Spleen (tissue), 11 donors: Measurements from ENCODE around the gene RAB27A. TPM values are rescaled to one million over a fixed set of nuclear protein-coding genes. Genes with fewer than 3 reads are reported as not detected.

Source experiments
- DNase-seq: peaks from one replicate; pipeline ENCODE4 v3.0.0-alpha.2; 2020
- H3K27ac ChIP-seq, 8 donors: fragments of 200-600 bp; sonication (generic) in 7 of 8; 1 replicate in 4 of 8; 2 replicates in 4 of 8; pipeline versions ENCODE4 v1.5.0 to v1.8.0; 2016 to 2021; ENCODE audit warnings: inconsistent platforms in 4 of 8, mild to moderate bottlenecking in 4 of 8, moderate library complexity in 1 of 8
- H3K27me3 ChIP-seq, 7 donors: fragments of 200-600 bp; sonication (generic) in 6 of 7; replicated peaks in 1 of 7; 1 replicate in 4 of 7; 2 replicates in 3 of 7; pipeline versions ENCODE4 v1.5.0 to v1.8.0; 2016 to 2021; ENCODE audit warnings: inconsistent platforms in 3 of 7, mild to moderate bottlenecking in 1 of 7
- H3K36me3 ChIP-seq, 6 donors: fragments of 200-600 bp; sonication (generic) in 5 of 6; 1 replicate in 4 of 6; 2 replicates in 2 of 6; pipeline versions ENCODE4 v1.5.0 to v1.8.0; 2016 to 2021; ENCODE audit warnings: inconsistent platforms in 2 of 6
- H3K4me1 ChIP-seq, 6 donors: fragments of 200-600 bp; sonication (generic) in 5 of 6; 1 replicate in 3 of 6; 2 replicates in 3 of 6; pipeline versions ENCODE4 v1.5.0 to v1.8.0; 2016 to 2021; ENCODE audit warnings: inconsistent platforms in 3 of 6
- H3K4me3 ChIP-seq, 8 donors: fragments of 200-600 bp; sonication (generic) in 7 of 8; 1 replicate in 4 of 8; 2 replicates in 4 of 8; pipeline versions ENCODE4 v1.5.0 to v1.8.0; 2016 to 2021; ENCODE audit warnings: inconsistent platforms in 4 of 8, mild to moderate bottlenecking in 4 of 8, moderate library complexity in 2 of 8
- H3K9me3 ChIP-seq, 8 donors: fragments of 200-600 bp; sonication (generic) in 7 of 8; 1 replicate in 4 of 8; 2 replicates in 4 of 8; pipeline versions ENCODE4 v1.5.0 to v1.8.0; 2016 to 2021; ENCODE audit warnings: inconsistent platforms in 4 of 8
- POLR2A ChIP-seq, 3 donors: fragments of 450-650 bp; IDR thresholded peaks; one replicate each; pipeline ENCODE4 v1.5.1; 2017; ENCODE audit warnings: antibody characterized with exemption in 3 of 3, mild to moderate bottlenecking in 1 of 3
- POLR2AphosphoS5 ChIP-seq, 3 donors: sonication (generic); formaldehyde crosslinking; IDR thresholded peaks; one replicate each; pipeline ENCODE4 v1.5.1; 2017; ENCODE audit warnings: antibody characterized with exemption in 3 of 3
- WGBS, 5 donors: extraction: QIAGEN DNeasy Blood & Tissue Kit in 3 of 5; methylation state at CpG; one replicate each; pipeline versions ENCODE4 v1.1.5 to v1.1.7; 2013 to 2018; 5-methylcytosine and 5-hydroxymethylcytosine counted together
- intact Hi-C: fragments of 100-400 bp; cut with DNase I; formaldehyde crosslinking; loops from one replicate; pipeline ENCODE4 v1.15.0; 2023; ENCODE audit warnings: low total_unique reads
- polyA plus RNA-seq, 3 donors: library from polyadenylated mRNA; stranded (reverse); fragments of 200-250 nt; gene quantifications; one replicate each; pipeline ENCODE4 v1.2.1, GENCODE V29; 2013
- total RNA-seq, 7 donors: library from RNA; depleted of rRNA in 3 of 7; stranded (reverse); fragments of >200 nt in 3 of 7; fragmentation: NEBNext Ultra II Directional in 4 of 7; extraction: Animal tissue kit (Norgen Biotek cat#: 25700) in 4 of 7; gene quantifications; one replicate each; pipeline versions ENCODE4 v1.1.0 to v1.2.1, GENCODE V29; 2016 to 2021
- TF ChIP-seq, protein P1 (sequence below), 11 experiments: fragments of 200-600 bp in 7 of 11; fragments of 450-650 bp in 4 of 11; sonication (generic) in 4 of 11; IDR thresholded peaks in 8 of 11; conservative IDR thresholded peaks in 3 of 11; 1 replicate in 7 of 11; 2 replicates in 4 of 11; pipeline versions ENCODE4 v1.4.0 to v1.8.0; 2016 to 2021; ENCODE audit warnings: antibody characterized with exemption in 11 of 11, inconsistent platforms in 4 of 11, mild to moderate bottlenecking in 1 of 11
- donor health status: healthy with polysubstance abuse.
- donor health status: DM: no; HTN: no; CAD: no; lungs with moderate emphysema.
- donor health status: DM: no; HTN: no; CAD: no.
- donor health status: Bipolar disorder and iron deficiency.
- donor health status: healthy.
- donor health status: DM: no; HTN: no; CAD: no.
- donor health status: DM: yes; HTN: yes; CAD: no.

RAB27A gene
- total and polyA plus RNA-seq, 10 donors = 9.4 to 72.0 (median 36.5) TPM

DNA sequence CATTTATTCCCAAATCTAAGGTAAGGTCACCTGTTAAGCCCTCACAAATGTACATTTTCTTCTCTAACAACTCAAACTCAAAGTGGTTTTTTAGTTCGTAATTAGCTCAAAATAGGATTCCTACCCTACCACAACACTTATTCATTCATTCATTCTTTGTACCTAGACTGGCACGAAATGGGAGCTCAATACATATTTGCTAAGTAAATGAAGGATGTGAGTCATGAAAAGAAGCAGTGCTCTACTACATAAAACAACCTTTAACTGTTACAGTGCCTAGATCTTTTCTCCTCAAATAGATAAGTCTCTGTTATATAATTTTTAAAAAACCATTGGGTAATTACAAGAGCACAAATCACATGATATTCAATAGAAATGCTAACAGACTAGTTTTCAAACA lies 105.9 kb downstream of the RAB27A start:
- Histone ChIP-seq H3K9me3 (no peaks in the 10 kb centered on the region), H3K27ac (no peak overlapping the region), H3K4me3 (no peak overlapping the region), H3K27me3 (no peaks in the 10 kb centered on the region), H3K4me1 (peaks cover 0 to 27% (median 6%) of the 10 kb centered on the region in 6 donors), H3K36me3 (peaks cover 0 to 100% (median 69%) of the 10 kb centered on the region in 6 donors)
- TF ChIP-seq POLR2AphosphoS5 (IDR thresholded peaks at IDR 0.05) (no peak), POLR2A (IDR thresholded peaks at IDR 0.05) (no peak)
- TF ChIP-seq, protein P1, sequence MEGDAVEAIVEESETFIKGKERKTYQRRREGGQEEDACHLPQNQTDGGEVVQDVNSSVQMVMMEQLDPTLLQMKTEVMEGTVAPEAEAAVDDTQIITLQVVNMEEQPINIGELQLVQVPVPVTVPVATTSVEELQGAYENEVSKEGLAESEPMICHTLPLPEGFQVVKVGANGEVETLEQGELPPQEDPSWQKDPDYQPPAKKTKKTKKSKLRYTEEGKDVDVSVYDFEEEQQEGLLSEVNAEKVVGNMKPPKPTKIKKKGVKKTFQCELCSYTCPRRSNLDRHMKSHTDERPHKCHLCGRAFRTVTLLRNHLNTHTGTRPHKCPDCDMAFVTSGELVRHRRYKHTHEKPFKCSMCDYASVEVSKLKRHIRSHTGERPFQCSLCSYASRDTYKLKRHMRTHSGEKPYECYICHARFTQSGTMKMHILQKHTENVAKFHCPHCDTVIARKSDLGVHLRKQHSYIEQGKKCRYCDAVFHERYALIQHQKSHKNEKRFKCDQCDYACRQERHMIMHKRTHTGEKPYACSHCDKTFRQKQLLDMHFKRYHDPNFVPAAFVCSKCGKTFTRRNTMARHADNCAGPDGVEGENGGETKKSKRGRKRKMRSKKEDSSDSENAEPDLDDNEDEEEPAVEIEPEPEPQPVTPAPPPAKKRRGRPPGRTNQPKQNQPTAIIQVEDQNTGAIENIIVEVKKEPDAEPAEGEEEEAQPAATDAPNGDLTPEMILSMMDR (IDR thresholded peaks at IDR 0.05 in 8 of 11, conservative IDR thresholded peaks at IDR 0.05 in 3 of 11) = no peak
- WGBS, 5 donors = 84 to 95% (median 89%) methylated on average over 2 of the region's 2 CpGs
- DNase-seq = no peak
- intact Hi-C loops = no loop called here

DNA sequence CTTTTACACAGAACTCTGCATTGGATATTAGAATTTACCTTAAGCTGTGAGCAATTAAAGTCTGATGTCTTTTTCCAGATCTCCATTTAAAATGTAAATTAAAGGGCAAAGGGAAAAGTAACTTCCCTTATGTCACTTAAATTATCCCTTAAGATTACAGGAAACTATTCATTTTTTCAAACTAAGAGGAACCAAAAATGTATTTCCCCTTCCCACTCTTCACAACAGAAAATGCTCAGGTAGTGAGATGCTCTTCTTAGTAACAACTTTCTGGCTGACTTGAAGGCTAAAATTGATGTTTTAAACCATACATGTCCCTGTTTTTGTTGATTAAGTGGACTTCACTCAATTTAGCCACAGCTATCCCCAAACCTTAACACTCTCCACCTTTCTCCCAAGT lies 110.5 kb downstream of the RAB27A start:
- peaks cover 0 to 86% (median 56%) of the 10 kb centered on the region in 6 donors for H3K36me3 ChIP-seq
- H3K9me3 ChIP-seq = no peaks in the 10 kb centered on the region
- no peak overlapping the region for H3K27ac ChIP-seq
- H3K27me3 ChIP-seq = no peaks in the 10 kb centered on the region
- H3K4me1 ChIP-seq = no peaks in the 10 kb centered on the region
- TF ChIP-seq POLR2A (IDR thresholded peaks at IDR 0.05) = no peak
- TF ChIP-seq, protein P1 (IDR thresholded peaks at IDR 0.05 in 8 of 11, conservative IDR thresholded peaks at IDR 0.05 in 3 of 11) = no peak
- no peak for TF ChIP-seq POLR2AphosphoS5 (IDR thresholded peaks at IDR 0.05)
- intact Hi-C loops = no loop called here
- H3K4me3 ChIP-seq = no peak overlapping the region
- DNase-seq = no peak

DNA sequence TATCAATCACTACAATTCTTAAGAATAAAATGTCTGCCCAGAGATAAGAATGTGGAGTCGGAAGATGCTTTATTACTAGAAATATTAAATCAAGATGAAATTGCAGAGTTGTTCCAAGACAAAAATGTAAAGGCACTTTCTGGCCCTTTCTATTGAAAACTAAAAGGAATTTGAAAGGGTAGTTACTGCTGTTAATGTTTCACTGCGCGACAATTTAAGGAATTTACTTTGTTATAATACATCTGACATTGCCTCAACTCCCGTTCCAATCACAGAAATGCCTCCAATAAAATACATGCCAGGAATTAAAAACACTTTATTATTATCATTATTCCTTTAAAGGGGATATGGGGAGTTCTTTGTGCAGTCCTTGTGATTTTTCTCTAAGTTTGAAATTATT lies 119.3 kb downstream of the RAB27A start:
- no peak overlapping the region for H3K27ac ChIP-seq
- no peak for DNase-seq
- no peaks in the 10 kb centered on the region for H3K9me3 ChIP-seq
- H3K27me3 ChIP-seq = no peaks in the 10 kb centered on the region
- H3K4me1 ChIP-seq = no peaks in the 10 kb centered on the region
- H3K36me3 ChIP-seq = peaks cover 0 to 13% (median 0%) of the 10 kb centered on the region in 6 donors
- TF ChIP-seq POLR2AphosphoS5 (IDR thresholded peaks at IDR 0.05) = no peak
- TF ChIP-seq, protein P1 (IDR thresholded peaks at IDR 0.05 in 8 of 11, conservative IDR thresholded peaks at IDR 0.05 in 3 of 11) = no peak
- TF ChIP-seq POLR2A (IDR thresholded peaks at IDR 0.05) = no peak
- H3K4me3 ChIP-seq = no peak overlapping the region
- WGBS, 5 donors = 60 to 86% (median 80%) methylated on average over 4 of the region's 4 CpGs
- intact Hi-C loops = no loop called here

DNA sequence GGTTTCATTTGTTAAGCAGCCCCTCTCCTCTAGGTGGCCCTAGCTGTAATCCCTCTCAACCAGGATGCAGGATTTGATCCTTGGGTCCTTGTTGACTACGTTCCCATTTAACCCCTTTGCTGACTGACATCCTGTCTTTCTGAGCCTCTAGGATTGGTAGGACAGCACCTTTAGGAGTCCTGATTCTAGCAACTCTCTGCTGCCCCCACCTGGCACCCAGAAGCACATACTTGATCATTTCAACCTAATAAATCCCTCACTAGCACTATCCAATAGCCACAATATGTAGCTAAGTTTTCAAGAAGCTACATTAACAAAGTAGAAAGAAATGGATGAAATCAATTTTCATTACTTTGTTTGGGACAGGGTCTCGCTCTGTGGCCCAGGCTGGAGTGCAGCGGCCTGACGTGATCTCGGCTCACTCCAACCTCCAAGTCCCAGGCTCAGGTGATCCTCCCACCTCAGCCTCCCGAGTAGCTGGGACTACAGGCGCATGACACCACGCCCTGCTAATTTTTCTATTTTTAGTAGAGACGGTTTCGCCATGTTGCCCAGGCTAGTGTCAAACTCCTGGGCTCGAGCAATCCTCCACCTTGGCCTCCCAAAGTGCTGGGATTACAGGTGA lies 121.2 kb downstream of the RAB27A start:
- peak; percentile 75 for DNase-seq
- Histone ChIP-seq H3K4me1 (no peaks in the 10 kb centered on the region), H3K4me3 (no peak overlapping the region), H3K27me3 (no peaks in the 10 kb centered on the region), H3K9me3 (no peaks in the 10 kb centered on the region), H3K36me3 (no peaks in the 10 kb centered on the region), H3K27ac (no peak overlapping the region)
- WGBS, 5 donors = 67 to 79% (median 71%) methylated on average over 11 of the region's 11 CpGs
- no peak for TF ChIP-seq POLR2AphosphoS5 (IDR thresholded peaks at IDR 0.05)
- TF ChIP-seq, protein P1 (IDR thresholded peaks at IDR 0.05 in 8 of 11, conservative IDR thresholded peaks at IDR 0.05 in 3 of 11) = peak; percentile 11 to 71 (median 52)
- intact Hi-C loops = no loop called here
